Measurements from ENCODE around the gene SEMA3B. TPM values are rescaled to one million over a fixed set of nuclear protein-coding genes. Genes with fewer than 3 reads are reported as not detected.

Gene SEMA3B
- total and polyA plus RNA-seq, 9 of the 15 experiments (the other 6 are each of a cell fraction or from before 2014, with no cell fraction given): 0.03 to 1.8 (median 0.55) TPM; not detected in 1

DNA sequence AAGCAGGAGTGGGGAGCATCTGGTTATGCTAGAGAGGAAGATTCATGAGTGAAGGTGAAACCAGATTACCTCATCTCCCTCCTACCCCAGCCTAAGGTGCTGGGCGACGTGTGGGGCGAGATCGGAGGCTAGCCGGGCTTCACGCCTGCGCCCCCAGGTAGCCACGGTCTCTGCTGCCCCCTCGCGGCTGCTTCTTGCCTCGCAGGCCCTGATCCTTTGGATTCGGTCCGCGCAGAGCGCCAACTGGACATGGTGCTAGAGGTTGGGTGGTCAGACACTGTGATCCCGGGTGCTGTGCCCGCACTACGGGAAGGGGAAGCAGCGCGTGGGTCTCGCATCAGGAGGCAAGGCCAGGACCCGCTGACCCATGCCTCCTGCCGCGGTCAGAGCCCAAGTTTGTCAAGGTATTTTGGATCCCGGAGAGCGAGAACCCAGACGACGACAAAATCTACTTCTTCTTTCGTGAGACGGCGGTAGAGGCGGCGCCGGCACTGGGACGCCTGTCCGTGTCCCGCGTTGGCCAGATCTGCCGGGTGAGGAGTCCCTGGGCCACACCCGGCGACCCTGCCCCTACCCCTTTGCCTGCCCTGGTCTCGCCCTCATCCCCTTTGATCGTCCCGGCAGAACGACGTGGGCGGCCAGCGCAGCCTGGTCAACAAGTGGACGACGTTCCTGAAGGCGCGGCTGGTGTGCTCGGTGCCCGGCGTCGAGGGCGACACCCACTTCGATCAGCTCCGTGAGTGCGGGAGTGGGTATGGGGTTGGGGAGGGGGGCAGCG is 4.2 kb downstream of the SEMA3B start (continued):
- TF ChIP-seq JUND (IDR thresholded peaks at IDR 0.05; ENCODE audit: borderline replicate concordance, low read depth, low read length) (peak; percentile 51), JUND (tag; IDR thresholded peaks at IDR 0.05; ENCODE audit: borderline replicate concordance, low read depth, low read length) (peak; percentile 50; the same call in 1 of the 3 replicates), SMARCB1 (IDR thresholded peaks at IDR 0.05; ENCODE audit: insufficient read length, low read depth) (no peak), HLTF (IDR thresholded peaks at IDR 0.05) (no peak), CEBPB (tag; IDR thresholded peaks at IDR 0.05) (no peak), ETS2 (tag; IDR thresholded peaks at IDR 0.05; ENCODE audit: borderline replicate concordance, poor library complexity, severe bottlenecking) (no peak), IRF2 (CRISPR knock-in tag; IDR thresholded peaks at IDR 0.05) (no peak), ZNF232 (CRISPR knock-in tag; IDR thresholded peaks at IDR 0.05) (no peak), SIX5 (IDR thresholded peaks at IDR 0.05; ENCODE audit: borderline replicate concordance in 1 of 2, insufficient read depth in 1 of 2, low read depth in 1 of 2, low read length in 2 of 2) (no peak), POLR2H (tag; IDR thresholded peaks at IDR 0.05; ENCODE audit: low read depth) (no peak), XRCC4 (IDR thresholded peaks at IDR 0.05; ENCODE audit: extremely low read depth, insufficient read depth, insufficient read length) (no peak), TEAD2 (tag; IDR thresholded peaks at IDR 0.05) (no peak), ZNF77 (CRISPR knock-in tag; IDR thresholded peaks at IDR 0.05) (no peak), NFATC3 (IDR thresholded peaks at IDR 0.05) (no peak), ZC3H4 (CRISPR knock-in tag; IDR thresholded peaks at IDR 0.05; ENCODE audit: borderline replicate concordance) (0 out of 2 replicates have a peak, but pooled peaks have one; percentile 22), ESRRB (CRISPR knock-in tag; IDR thresholded peaks at IDR 0.05; ENCODE audit: borderline replicate concordance) (no peak)
- TF ChIP-seq, protein P1, sequence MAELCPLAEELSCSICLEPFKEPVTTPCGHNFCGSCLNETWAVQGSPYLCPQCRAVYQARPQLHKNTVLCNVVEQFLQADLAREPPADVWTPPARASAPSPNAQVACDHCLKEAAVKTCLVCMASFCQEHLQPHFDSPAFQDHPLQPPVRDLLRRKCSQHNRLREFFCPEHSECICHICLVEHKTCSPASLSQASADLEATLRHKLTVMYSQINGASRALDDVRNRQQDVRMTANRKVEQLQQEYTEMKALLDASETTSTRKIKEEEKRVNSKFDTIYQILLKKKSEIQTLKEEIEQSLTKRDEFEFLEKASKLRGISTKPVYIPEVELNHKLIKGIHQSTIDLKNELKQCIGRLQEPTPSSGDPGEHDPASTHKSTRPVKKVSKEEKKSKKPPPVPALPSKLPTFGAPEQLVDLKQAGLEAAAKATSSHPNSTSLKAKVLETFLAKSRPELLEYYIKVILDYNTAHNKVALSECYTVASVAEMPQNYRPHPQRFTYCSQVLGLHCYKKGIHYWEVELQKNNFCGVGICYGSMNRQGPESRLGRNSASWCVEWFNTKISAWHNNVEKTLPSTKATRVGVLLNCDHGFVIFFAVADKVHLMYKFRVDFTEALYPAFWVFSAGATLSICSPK (IDR thresholded peaks at IDR 0.05; ENCODE audit: borderline replicate concordance): no peak
- TF ChIP-seq, protein P2, sequence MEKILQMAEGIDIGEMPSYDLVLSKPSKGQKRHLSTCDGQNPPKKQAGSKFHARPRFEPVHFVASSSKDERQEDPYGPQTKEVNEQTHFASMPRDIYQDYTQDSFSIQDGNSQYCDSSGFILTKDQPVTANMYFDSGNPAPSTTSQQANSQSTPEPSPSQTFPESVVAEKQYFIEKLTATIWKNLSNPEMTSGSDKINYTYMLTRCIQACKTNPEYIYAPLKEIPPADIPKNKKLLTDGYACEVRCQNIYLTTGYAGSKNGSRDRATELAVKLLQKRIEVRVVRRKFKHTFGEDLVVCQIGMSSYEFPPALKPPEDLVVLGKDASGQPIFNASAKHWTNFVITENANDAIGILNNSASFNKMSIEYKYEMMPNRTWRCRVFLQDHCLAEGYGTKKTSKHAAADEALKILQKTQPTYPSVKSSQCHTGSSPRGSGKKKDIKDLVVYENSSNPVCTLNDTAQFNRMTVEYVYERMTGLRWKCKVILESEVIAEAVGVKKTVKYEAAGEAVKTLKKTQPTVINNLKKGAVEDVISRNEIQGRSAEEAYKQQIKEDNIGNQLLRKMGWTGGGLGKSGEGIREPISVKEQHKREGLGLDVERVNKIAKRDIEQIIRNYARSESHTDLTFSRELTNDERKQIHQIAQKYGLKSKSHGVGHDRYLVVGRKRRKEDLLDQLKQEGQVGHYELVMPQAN (IDR thresholded peaks at IDR 0.05; ENCODE audit: borderline replicate concordance): no peak
- TF ChIP-seq, protein P3, sequence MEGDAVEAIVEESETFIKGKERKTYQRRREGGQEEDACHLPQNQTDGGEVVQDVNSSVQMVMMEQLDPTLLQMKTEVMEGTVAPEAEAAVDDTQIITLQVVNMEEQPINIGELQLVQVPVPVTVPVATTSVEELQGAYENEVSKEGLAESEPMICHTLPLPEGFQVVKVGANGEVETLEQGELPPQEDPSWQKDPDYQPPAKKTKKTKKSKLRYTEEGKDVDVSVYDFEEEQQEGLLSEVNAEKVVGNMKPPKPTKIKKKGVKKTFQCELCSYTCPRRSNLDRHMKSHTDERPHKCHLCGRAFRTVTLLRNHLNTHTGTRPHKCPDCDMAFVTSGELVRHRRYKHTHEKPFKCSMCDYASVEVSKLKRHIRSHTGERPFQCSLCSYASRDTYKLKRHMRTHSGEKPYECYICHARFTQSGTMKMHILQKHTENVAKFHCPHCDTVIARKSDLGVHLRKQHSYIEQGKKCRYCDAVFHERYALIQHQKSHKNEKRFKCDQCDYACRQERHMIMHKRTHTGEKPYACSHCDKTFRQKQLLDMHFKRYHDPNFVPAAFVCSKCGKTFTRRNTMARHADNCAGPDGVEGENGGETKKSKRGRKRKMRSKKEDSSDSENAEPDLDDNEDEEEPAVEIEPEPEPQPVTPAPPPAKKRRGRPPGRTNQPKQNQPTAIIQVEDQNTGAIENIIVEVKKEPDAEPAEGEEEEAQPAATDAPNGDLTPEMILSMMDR (IDR thresholded peaks at IDR 0.05 in 2 of 3, conservative IDR thresholded peaks at IDR 0.05 in 1 of 3; ENCODE audit: insufficient read depth in 2 of 3, low read depth in 1 of 3, low read length in 3 of 3): peak; percentile 89 to 94 (median 94)
- TF ChIP-seq, protein P4, sequence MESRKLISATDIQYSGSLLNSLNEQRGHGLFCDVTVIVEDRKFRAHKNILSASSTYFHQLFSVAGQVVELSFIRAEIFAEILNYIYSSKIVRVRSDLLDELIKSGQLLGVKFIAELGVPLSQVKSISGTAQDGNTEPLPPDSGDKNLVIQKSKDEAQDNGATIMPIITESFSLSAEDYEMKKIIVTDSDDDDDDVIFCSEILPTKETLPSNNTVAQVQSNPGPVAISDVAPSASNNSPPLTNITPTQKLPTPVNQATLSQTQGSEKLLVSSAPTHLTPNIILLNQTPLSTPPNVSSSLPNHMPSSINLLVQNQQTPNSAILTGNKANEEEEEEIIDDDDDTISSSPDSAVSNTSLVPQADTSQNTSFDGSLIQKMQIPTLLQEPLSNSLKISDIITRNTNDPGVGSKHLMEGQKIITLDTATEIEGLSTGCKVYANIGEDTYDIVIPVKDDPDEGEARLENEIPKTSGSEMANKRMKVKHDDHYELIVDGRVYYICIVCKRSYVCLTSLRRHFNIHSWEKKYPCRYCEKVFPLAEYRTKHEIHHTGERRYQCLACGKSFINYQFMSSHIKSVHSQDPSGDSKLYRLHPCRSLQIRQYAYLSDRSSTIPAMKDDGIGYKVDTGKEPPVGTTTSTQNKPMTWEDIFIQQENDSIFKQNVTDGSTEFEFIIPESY (CRISPR knock-in tag; IDR thresholded peaks at IDR 0.05): 0 out of 2 replicates have a peak, but pooled peaks have one; percentile 36
